GM19328 (cell line): ENCODE measurements around the gene SEPTIN14.
"Not testable (repeated sequence)": the region's sequence is repeated elsewhere in the genome, so short reads cannot be mapped to it uniquely, and the experiment has no call there.

Experiments
- ATAC-seq: cut with Tn5 transposase; IDR thresholded peaks from one replicate; pipeline ENCODE4 v1.9.1; 2021; ENCODE audit warnings: mild to moderate bottlenecking, moderate library complexity; ENCODE audit not compliant: unreplicated experiment

SEPTIN14 gene

DNA sequence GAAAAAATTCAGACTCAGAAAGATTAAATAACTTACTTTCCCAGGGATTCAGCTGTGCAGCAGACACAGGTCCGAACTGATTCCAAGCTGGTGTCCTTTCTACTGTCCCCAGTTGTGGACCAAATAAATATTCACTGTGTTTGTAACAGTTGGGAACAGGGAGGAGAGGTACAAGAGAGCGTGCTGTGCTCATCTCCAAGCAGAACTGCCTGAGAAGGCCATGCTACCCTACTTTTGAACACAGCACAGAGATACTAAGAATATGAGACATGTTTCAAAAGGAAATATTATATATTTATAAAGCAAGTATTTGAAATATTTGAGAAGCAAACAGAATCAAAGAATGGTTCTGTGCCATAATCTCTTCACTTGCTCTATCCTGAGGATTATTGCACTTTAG lies at the start of gene SEPTIN14:
Gene SEPTIN14, minus strand, starts transcription at position 101 of the 400 bp plus-strand sequence. CDS start 756 bp downstream, outside the sequence.
- not testable (repeated sequence) for ATAC-seq

DNA sequence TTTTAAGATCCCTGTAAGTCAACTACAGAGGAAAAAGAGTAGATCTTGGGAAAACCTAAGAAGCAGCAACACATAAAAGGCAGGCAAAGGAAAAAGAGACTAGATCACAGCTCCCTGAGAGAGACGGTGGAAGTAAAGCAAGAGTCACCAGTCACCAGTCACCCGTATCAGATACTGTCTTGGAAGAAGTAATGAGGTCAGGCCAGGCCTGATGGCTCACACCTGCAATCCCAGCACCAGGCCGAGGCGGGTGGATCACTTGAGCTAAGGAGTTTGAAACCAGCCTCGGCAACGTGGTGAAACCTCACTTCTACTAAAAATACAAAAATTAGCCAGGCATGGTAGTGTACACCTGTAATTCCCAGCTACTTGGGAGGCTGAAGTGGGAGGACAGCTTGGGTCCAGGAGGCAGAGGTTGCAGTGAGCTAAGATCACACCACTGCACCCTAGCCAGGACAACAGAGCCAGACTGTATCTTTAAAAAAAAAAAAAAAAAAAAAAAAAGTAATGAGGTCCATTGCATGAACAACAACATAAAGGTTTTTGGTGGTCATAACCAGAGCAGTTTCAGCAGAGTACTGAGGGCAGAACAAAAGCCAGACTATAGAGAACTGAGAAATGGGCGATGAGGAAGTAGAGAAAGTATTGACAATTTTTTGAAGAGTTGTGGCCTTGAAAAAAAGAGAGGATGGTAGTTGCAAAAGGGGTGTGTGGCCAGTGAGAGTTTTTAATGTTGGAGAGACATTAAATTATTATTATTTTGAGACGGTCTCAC lies 41.6 kb upstream of the SEPTIN14 start:
- peak; percentile 86 for ATAC-seq

DNA sequence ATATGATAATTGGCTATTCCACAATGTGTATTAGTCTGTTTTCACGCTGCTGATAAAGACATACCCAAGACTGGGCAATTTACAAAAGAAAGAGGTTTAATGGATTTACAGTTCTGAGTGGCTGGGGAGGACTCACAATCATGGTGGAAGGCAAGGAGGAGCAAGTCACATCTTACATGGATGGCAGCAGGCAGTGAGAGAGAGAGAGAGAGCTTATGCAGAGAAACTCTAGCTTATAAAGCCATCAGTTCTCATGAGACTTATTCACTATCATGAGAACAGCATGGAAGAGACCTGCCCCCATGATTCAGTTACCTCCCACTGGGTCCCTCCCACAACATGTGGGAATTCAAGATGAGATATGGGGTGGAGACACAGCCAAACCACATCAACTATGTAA lies 38.5 kb upstream of the SEPTIN14 start:
- ATAC-seq, result not testable (repeated sequence)

DNA sequence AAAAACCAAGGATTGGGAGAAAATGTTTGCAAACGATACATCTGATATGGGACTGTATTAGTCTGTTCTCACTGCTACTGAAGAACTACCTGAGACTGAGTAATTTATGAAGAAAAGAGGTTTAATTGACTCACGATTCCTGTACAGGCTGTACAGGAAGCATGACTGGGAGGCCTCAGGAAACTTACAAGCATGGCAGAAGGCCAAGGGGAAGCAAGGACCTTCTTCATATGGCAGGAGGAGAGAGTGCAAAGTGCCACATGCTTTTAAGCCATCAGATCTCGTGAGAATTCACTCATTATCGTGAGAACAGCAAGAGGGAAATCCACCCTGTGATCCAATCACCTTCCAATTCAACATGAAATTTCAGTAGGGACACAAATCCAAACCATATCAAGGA lies 35.7 kb upstream of the SEPTIN14 start:
- ATAC-seq, result no peak

DNA sequence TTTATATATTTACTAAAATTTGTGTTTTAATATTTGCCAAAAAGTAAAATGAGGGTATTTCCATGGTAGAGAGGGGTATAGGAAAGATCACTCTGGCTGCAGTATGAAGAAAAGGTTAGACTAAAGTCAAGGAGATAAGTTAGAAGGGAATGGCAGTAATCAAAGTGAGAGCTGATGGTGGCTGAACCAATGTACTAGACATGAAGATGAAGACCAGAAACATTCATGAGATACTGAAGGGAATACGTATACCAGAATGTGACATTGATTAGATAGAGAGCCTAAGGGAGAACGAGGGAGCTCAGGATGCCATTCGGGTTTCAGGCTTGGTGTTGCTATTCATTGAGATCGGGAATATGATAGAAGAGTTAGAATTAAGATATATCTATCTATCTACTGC lies 32.5 kb upstream of the SEPTIN14 start:
- ATAC-seq, result no peak

DNA sequence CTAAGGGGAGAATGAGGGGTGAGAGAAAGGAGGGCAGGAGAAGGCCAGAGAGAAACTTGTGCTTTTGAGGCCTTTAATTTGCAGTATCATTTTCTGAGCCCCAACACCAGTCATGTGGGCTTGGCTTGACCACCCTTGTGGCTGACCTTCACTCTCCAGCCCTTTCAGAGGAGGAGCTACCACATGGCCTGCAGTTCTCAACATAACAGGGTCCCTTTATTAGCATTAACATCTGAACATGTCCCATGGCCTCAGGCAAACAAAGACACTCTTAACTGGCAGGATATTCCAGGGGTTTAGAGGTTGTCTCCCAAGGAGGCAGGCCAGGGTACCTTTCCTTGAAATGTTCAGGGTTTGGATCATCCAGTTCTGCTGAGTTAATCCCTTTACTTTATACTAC lies 31.4 kb upstream of the SEPTIN14 start:
- no peak for ATAC-seq

DNA sequence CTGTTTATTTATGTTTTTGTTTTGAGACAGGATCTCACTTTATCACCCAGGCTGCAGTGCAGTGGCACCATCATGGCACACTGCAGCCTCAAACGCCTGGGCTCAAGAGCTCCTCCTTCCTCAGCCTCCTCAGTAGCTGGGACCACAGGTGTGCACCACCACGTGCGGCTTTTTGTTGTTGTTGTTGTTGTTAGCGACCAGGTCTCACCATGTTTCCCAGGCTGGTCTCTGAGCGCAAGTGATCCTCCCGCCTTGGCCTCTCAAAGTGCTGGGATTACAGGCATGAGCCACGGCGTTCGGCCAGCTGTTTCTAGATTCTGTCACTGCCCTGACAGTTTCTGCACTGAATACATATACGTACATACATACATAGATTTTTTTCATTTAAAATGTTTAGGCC lies 25.8 kb upstream of the SEPTIN14 start:
- ATAC-seq, result not testable (repeated sequence)

DNA sequence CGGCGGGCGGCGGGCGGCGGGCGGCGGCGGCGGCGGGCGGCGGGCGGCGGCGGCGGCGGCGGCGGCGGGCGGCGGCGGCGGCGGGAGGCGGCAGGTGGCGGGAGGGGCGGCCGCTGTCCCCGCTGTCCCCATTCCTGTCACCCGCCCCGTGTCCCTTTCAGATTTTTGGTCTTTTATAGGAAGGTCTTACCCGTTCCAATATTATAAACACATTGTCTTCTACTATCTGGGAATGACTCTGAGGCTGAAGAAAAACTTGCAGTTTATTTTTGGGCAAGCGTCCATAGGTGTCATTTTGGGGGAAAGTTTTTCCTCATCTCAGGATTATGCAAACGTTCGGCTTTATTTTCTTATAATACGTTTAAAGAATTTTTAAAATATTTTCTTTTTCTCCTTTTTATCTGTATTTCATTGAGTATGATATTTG lies 25.3 kb upstream of the SEPTIN14 start:
- no peak for ATAC-seq

DNA sequence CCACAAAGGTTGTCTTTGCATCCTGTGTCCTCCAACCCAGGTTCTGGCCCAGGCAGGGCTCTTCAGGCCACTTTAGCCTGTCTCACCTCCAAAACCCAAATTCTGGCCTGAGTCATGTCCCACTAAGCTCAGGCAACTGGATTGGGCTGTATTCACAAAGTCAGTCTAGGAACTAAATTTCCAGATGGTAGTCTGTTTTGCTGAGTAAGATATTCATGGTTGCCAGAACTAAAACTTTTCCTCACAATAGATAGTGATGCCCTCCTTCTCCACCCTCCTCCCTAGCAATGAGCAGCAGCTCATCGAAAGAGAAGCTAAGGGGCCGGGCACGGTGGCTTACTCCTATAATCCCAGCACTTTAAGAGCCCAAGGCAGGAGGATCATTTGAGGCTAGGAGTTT lies 21.8 kb upstream of the SEPTIN14 start:
- no peak for ATAC-seq

DNA sequence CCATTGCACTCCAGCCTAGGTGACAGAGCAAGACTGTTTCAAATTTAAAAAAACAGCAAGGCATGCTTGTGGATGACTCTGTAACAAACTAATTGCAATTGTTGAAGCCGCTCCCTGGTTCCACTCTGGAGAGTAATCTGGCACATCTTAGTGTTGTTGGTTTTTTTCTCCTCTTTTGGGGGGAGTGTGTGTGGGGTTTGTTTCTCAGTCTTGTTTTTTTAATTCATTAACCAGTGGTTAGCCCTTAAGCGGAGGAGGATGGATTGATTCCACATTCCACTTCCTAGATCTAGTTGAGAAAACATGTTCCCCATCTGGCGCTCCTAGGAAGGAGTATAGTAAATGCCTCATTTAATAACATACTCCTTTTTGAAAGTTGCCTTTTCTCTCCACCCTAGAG lies 16.1 kb upstream of the SEPTIN14 start:
- ATAC-seq, result no peak

DNA sequence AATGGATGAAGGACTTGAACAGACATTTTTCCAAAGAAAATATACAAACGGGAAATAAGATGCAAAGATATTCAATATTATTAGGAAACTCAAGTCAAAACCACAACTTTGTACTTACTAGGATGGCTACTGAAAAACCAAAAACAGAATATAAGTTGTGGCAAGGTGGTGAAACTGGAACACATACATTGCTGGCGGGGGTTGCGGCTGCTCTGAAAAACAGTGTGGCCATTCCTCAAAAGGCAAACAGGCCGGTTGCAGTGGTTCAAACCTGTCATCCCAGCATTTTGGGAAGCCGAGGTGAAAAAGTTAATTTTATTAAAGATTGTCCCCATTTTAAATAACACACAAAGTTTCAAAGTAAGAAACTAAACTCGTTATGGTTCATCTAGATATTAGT lies 14.8 kb upstream of the SEPTIN14 start:
- ATAC-seq, result no peak

DNA sequence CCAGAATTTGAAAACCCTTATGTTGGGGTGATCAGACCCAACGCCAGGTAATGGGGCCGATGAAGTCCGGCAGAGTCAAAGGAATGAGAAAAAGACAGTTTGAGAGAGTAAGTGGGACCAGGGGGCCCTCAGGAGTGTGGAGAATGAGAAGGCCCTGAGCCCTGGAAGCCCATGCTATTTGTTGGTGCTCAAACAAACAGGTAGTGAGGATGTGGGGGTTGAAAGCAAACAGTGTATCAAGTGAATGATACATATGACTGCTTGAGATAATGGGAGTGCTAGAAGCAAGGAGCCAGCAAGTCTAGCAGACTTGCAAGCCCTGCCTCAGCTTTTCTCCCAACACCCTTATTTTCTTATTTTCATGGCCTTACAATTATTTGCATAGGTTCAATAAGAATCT lies 11.2 kb upstream of the SEPTIN14 start:
- no peak for ATAC-seq

DNA sequence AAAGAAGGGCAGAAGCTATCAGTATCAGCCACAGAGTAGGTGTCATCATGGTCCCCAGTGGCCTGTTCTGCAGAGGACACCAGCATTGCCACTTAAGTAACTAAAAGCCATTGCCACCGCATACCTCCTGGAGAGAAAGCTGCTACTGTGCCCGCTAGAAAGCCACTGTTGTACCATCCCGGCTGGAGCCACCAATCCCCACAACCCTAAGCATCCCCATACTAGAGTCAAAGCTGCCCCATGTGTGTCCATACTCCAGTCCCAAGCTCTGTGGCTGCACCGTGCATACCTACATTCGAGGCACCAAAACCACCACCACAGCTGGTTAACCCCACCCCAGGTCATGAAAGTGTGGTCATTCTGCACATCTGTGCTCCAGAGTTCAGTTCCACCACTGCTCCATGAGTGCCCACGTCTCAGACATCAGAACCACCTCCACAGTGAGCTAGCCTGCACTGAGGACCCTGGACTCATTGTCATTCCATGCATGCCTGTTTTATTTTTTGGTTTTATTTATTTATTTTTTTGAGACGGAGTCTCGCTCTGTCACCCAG lies 9.5 kb upstream of the SEPTIN14 start:
- no peak for ATAC-seq

DNA sequence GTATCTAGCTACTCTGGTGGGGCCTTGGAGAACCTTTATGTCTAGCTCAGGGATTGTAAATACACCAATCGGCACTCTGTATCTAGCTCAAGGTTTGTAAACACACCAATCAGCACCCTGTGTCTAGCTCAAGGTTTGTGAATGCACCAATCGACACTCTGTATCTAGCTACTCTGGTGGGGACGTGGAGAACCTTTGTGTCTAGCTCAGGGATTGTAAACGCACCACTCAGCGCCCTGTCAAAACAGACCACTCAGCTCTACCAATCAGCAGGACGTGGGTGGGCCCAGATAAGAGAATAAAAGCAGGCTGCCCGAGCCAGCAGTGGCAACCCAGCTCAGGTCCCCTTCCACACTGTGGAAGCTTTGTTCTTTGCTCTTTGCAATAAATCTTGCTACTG lies 6.4 kb upstream of the SEPTIN14 start:
- not testable (repeated sequence) for ATAC-seq

DNA sequence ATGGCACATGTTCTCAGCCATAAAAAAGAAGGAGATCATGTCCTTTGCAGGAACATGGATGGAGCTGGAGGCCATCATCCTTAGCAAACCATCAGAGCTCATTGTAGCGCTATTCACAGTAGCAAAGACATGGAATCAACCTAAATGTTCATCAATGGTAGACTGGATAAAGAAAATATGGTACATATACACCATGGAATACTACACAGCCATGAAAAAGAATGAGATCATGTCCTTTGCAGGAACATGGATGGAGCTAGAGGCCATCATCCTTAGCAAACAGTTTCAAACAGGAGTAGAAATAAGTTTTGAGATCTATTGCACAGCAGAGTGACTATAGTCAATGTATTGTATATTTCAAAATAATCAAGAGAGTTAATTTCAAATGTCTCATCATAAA lies 17.4 kb downstream of the SEPTIN14 start:
- ATAC-seq, result not testable (repeated sequence)

DNA sequence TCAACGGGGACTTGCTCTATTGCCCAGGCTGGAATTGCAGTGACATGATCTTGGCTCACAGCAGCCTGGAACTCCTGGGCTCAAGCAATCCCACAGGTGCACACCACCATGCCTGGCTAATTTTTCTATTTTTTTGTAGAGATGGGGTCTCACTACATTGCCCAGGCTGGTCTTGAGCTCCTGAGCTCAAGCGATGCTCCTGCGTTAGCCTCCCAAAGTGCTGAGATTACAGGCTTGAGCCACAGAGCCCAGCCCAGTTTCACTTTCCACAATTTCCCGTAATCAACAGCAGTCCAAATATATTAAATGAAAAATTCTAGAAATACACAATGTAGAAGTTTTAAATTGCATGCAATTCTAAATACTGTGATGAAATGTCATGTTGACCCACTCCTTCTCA lies 24.0 kb downstream of the SEPTIN14 start:
- ATAC-seq, result no peak

DNA sequence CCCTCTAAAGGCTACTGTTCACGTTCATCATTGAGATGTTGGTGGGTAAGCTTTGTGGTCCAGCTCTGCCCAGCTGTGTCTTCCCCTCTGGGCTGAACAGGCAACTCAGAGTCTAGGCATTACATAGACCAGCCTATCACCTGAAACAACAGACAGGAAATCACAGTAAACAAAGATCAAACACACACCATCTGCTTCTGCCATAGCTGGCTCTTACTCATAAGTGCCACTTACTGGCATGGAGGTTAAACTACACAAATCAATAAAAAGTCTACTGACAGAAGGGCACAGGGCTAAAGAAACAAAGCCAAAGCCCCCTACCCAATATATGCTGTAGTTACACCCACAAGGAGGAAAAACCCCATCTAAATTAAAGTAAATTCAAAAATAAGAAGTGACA lies 35.0 kb downstream of the SEPTIN14 start:
- no peak for ATAC-seq

DNA sequence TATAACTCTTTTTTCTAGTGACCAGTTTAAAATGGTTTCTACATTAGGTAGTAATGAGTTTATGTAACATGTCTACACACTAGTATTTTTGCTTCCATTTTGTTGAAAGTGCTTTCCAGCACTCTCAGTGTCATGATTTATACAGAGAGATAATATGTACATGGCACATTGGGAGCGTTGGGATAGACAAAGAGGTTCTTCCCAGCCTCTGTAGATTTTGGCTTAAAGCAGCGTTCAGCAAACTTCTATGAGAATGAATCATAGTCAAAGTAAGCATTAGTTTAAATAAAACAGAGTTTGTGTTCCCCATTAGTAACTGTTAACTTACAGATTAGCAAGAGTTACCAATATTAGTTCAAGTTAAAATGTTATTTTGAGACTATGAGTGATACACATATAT lies 43.9 kb downstream of the SEPTIN14 start:
- ATAC-seq, result no peak

DNA sequence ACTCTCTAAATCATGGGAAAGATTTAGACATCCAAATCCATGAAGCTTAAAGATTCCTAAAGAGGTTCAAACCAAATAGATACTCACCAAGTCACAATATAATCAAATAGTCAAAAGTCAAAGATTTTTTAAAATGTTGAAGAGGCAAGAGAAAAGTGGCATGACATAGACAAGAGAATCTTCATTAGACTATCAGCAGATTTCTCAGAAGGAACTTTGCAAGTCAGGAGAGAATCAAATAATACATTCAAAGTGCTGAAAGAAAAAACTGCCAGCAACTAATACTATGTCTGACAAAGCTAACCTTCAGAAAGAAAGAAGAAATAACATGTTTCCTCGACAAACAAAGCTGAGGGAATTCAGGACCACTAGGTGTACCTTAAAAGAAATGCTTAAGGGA lies 65.3 kb downstream of the SEPTIN14 start:
- ATAC-seq, result not testable (repeated sequence)

DNA sequence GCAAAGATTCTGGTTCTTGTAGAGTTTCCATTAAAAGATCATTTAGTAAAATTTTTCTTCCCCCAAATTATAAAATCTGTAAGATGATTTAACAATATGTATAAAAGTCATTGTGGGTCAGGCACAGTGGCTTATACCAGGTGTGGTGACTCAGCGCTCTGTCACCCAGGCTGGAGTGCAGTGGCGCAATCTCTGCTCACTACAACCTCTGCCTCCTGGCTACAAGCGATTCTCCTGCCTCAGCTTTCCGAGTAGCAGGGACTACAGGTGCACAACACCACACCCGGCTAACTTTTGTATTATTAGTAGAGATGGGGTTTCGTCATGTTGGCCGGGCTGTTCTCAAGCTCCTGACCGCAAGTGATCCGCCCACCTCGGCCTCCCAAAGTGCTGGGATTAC lies 68.0 kb downstream of the SEPTIN14 start:
- ATAC-seq, result no peak

DNA sequence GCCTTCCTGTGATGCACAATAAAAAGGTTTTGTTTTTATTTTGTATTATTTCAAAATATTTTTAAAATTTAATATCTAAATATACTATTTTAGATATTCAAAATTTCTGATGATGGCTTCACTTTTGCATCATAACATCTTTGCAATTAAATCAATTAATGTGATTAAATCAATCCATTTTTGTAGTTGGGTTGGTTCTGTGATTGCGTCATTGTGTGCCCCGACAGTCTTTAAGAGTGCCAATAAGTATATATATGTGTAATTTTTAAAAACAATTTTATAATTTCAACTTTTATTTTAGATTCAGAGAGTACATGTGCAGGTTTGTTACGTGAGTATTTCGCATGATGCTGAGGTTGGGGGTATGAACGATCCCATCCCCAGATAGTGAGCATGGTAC lies 70.5 kb downstream of the SEPTIN14 start:
- no peak for ATAC-seq

DNA sequence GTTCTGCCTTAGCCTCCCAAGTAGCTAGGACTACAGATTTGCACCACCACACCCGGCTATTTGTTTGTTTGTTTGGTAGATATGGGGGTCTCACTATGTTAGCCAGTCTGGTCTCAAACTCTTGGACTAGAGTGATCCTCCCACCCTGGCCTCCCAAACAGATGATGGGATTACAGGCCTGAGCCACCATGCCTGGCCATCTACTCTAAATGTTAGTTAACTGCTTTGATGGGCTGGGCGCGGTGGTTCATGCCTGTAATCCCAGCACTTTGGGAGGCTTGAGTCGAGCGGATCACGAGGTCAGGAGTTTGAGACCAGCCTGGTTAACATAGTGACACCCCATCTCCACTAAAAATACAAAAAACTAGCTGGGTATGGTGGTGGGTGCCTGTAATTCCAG lies 74.8 kb downstream of the SEPTIN14 start:
- no peak for ATAC-seq

DNA sequence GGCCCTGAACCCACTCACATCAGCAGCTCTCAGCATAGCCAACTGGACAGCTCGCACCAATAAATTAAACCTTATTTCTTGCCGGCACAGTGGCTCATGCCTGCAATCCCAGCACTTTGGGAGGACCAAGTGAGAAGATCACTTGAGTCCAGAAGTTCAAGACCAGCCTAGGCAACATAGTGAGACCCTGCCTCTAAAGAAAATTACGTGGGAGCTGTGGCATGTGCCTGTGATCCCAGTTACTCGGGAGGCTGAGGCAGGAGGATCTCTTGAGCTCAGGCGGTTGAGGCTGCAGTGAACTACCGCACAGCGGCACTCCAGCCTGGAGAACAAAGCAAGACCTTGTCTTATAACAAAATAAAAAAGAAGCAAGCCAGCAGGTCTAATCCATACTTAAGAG lies 75.7 kb downstream of the SEPTIN14 start:
- no peak for ATAC-seq
